Esophagus squamous epithelium (tissue), 4 donors: Measurements from ENCODE around the gene MPPED2.

Experiments
- CTCF ChIP-seq, 6 experiments: fragments of 450-650 bp in 4 of 6; fragments of 200-600 bp in 2 of 6; sonication (generic) in 2 of 6; IDR thresholded peaks; one replicate each; pipeline ENCODE4 v1.5.1; 2016 to 2019; ENCODE audit warnings: antibody characterized with exemption in 6 of 6, mild to moderate bottlenecking in 4 of 6, moderate library complexity in 4 of 6
- POLR2A ChIP-seq, 4 donors: fragments of 450-650 bp; IDR thresholded peaks; one replicate each; pipeline ENCODE4 v1.6.1; 2017; ENCODE audit warnings: antibody characterized with exemption in 4 of 4, mild to moderate bottlenecking in 4 of 4, moderate library complexity in 3 of 4

- TF ChIP-seq CTCF (IDR thresholded peaks at IDR 0.05) (no peak), POLR2A (IDR thresholded peaks at IDR 0.05) (no peak)
Observed at GRCh38 chr11:30587269-30587812, 1.2 kb upstream of the MPPED2 start.
